Measurements from ENCODE around the gene DLGAP1.
"Not testable (repeated sequence)": the region's sequence is repeated elsewhere in the genome, so short reads cannot be mapped to it uniquely, and the experiment has no call there.

DLGAP1 gene

DNA sequence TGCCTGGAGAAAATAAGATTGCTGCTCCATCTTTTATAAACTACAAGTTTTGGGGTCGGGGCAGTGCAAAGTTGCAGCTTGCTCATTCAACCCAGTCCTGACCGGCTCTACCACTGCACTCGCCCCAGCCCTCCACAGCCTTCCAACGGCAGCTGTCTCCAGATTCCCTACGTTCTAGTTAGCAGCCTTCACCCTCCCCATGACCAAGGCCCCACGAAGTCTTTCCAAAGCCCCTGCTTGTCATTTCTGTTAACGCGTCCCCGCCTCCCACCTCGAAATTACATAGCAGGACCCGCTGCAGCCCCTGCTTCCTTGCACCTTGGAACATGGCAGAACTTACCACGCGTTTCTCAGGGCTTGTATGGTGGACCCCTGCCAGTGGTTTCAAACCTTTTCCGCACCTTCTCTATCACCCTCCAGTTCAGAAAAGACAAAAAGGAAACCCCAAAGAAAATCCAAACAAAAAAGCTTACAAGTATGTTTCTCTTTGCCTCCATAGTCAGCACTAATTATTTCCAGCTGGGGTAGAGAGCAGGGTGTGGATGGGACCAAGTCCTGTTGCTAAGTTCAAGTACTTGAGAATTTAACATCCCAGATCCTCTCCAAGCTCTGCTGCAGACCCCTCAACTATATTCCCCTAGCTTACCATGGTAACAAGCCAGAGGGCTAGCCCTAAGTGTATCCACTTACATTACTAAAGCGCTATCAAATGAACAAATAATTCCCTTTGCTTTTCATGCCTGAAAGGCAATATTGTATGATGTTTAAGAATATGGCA, 843.6 kb downstream of the DLGAP1 start:
- H3K4me1 ChIP-seq: no peaks in the 10 kb centered on the region
- no peak for DNase-seq
- TF ChIP-seq, protein P1, sequence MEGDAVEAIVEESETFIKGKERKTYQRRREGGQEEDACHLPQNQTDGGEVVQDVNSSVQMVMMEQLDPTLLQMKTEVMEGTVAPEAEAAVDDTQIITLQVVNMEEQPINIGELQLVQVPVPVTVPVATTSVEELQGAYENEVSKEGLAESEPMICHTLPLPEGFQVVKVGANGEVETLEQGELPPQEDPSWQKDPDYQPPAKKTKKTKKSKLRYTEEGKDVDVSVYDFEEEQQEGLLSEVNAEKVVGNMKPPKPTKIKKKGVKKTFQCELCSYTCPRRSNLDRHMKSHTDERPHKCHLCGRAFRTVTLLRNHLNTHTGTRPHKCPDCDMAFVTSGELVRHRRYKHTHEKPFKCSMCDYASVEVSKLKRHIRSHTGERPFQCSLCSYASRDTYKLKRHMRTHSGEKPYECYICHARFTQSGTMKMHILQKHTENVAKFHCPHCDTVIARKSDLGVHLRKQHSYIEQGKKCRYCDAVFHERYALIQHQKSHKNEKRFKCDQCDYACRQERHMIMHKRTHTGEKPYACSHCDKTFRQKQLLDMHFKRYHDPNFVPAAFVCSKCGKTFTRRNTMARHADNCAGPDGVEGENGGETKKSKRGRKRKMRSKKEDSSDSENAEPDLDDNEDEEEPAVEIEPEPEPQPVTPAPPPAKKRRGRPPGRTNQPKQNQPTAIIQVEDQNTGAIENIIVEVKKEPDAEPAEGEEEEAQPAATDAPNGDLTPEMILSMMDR (IDR thresholded peaks at IDR 0.05; ENCODE audit: low read depth, low read length): no peak
- no peak overlapping the region for H3K4me3 ChIP-seq (ENCODE audit: low read depth, low read length)
- H3K27me3 ChIP-seq: no peaks in the 10 kb centered on the region
- H3K9me3 ChIP-seq: no peaks in the 10 kb centered on the region
- H3K36me3 ChIP-seq: no peaks in the 10 kb centered on the region

DNA sequence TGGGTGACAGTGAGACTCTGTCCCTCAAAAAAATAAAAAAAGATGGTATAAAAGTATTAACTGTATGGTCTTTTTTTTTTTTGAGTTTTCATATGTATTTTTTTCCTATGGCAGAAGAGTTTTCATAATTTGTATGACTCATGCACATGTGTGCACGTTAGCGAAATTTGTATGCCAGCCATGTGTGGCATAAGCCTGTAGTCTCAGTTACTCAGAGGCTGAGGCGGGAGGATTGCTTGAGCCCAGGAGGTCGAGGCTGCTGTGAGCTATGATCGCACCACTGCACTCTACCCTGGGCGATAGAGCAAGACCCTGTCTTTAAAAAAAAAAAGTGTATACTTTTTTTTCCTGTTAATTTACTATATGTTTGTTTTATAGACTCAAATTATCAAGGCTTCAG, 844.3 kb downstream of the DLGAP1 start:
- TF ChIP-seq, protein P1 (IDR thresholded peaks at IDR 0.05; ENCODE audit: low read depth, low read length): no peak
- Histone ChIP-seq H3K36me3 (no peaks in the 10 kb centered on the region), H3K4me1 (no peaks in the 10 kb centered on the region), H3K4me3 (ENCODE audit: low read depth, low read length) (no peak overlapping the region), H3K27me3 (no peaks in the 10 kb centered on the region), H3K9me3 (no peaks in the 10 kb centered on the region)
- DNase-seq: no peak

DNA sequence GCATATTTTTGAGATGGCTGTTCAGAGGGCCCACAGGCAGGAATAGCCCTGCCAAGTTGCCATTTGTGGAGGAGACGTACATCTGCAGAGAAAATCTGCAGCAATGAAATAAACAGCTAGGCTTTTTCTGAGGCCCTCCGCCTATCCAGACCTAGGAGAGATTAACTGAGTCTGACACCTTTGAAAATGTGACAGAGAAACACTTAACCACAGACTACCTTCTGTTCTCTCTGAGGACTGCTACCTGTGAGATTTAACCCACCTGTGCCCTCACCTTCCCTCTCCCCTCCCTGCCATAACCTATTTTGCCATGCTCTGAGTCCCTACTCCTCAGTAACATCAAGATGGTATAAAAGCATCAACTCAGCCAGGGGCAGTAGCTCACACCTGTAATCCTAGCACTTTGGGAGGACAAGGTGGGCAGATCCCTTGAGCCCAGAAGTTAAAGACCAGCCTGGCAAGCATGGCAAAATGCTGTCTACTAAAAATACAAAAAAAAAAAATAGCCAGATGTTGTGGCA, 844.9 kb downstream of the DLGAP1 start:
- no peaks in the 10 kb centered on the region for H3K27me3 ChIP-seq
- H3K4me1 ChIP-seq: no peaks in the 10 kb centered on the region
- H3K4me3 ChIP-seq (ENCODE audit: low read depth, low read length): no peak overlapping the region
- TF ChIP-seq, protein P1 (IDR thresholded peaks at IDR 0.05; ENCODE audit: low read depth, low read length): no peak
- H3K9me3 ChIP-seq: no peaks in the 10 kb centered on the region
- no peak for DNase-seq
- H3K36me3 ChIP-seq: no peaks in the 10 kb centered on the region

DNA sequence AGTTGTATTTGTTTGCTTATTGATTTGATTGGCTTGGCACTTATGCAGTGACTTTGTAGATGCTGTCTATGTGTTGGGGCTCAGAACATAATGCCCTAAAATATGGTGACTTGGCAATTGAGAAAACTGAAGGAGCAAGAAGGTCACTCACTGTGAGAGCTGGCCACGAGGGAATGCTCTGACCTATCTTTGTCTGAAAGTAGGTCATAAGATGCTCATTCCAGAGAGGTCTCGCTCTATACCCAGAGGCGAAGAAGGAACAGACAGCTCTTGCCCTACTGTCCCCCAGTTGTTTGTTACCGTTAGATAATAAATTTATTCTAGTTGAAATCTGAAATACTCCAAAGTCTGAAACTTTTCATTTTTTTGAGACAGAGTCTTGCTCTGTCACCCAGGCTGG, 846.6 kb downstream of the DLGAP1 start:
- TF ChIP-seq, protein P1 (IDR thresholded peaks at IDR 0.05; ENCODE audit: low read depth, low read length): no peak

DNA sequence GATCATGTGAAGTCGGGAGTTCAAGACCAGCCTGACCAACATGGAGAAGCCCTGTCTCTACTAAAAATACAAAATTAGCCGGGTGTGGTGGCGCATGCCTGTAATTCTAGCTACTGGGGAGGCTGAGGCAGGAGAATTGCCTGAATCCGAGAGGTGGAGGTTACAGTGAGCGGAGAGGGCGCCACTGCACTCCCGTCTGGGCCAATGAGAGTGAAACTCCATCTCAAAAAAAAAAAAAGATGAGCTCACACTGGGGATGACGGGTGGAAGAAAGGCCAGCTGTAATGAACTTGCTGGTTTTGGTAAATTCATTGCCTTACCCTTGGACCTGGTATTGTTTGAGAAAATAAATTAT, 847.0 kb downstream of the DLGAP1 start:
- H3K9me3 ChIP-seq; H3K36me3 ChIP-seq; DNase-seq; H3K4me1 ChIP-seq; H3K27me3 ChIP-seq; H3K4me3 ChIP-seq (ENCODE audit: low read depth, low read length): not testable (repeated sequence)

More for the DNA sequence above, 846.6 kb downstream of the DLGAP1 start:
- Histone ChIP-seq H3K27me3 (no peaks in the 10 kb centered on the region), H3K9me3 (no peaks in the 10 kb centered on the region), H3K4me3 (ENCODE audit: low read depth, low read length) (no peak overlapping the region), H3K4me1 (no peaks in the 10 kb centered on the region), H3K36me3 (no peaks in the 10 kb centered on the region)
- DNase-seq: no peak

DNA sequence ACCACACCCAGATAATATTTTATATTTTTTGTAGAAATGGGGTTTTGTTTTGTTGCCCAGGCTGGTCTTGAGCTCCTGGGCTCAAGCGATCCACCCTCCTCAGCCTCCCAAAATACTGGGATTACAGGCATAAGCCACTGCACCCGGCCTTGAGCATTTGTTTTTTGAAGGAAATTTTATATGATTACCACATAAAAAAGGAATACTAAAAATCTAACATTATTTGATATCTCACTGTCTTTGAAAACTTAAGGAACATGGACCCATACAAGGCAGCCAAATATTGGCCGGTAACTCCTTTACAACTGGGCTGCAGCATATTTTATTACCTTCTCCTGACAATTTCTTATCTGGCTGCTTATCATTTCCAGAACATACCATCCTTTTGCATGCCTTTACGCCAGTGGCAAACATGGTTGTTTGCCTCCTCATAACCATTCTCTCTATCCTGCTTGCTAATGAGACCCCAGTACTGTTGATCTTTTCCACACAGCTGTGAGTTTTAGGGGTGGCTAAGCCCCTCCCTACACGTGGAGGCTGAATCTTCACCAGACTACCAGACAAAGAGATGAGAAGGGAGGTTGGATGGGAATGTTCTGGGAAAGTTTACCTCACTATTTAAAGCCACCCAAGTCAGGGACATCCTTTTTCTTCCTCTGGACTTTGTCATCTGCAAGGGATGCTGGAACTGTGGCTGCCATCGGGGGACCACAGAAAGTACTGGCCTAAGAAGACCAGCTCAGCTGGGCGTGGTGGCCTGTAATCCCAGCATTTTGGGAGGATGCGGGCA, 847.6 kb downstream of the DLGAP1 start:
- H3K4me1 ChIP-seq: no peaks in the 10 kb centered on the region
- H3K4me3 ChIP-seq (ENCODE audit: low read depth, low read length): no peak overlapping the region
- no peak for DNase-seq
- TF ChIP-seq, protein P1 (IDR thresholded peaks at IDR 0.05; ENCODE audit: low read depth, low read length): no peak
- no peaks in the 10 kb centered on the region for H3K36me3 ChIP-seq
- H3K27me3 ChIP-seq: no peaks in the 10 kb centered on the region
- H3K9me3 ChIP-seq: no peaks in the 10 kb centered on the region

DNA sequence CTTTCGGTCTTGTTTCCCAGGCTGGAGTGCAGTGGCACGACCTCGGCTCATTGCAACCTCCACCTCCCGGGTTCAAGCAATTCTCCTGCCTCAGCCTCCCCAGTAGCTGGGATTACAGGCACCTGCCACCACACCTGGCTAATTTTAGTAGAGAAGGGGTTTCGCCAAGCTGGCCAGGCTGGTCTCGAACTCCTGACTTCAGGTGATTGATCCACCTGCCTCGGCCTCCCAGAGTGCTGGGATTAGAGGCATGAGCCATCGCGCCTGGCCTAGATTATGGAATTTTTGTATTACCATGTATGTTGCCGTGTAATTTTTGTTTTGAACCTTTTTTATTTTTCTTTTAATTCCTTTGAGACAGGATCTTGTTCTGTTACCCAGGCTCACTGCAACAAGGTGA, 848.2 kb downstream of the DLGAP1 start:
- not testable (repeated sequence) for DNase-seq

More for the DNA sequence above, 848.2 kb downstream of the DLGAP1 start:
- H3K4me1 ChIP-seq; H3K36me3 ChIP-seq; H3K27me3 ChIP-seq; H3K4me3 ChIP-seq (ENCODE audit: low read depth, low read length); H3K9me3 ChIP-seq: not testable (repeated sequence)
